HG03103 (cell line): ENCODE measurements around the gene ERG.

ENCODE experiments used
- ATAC-seq: cut with Tn5 transposase; IDR thresholded peaks from one replicate; pipeline ENCODE4 v1.9.1; 2021; ENCODE audit warnings: low read depth; ENCODE audit not compliant: unreplicated experiment

The ERG gene

GRCh38 chr21:38475519-38475918 lies 22.8 kb downstream of the ERG start:
- ATAC-seq = no peak

DNA sequence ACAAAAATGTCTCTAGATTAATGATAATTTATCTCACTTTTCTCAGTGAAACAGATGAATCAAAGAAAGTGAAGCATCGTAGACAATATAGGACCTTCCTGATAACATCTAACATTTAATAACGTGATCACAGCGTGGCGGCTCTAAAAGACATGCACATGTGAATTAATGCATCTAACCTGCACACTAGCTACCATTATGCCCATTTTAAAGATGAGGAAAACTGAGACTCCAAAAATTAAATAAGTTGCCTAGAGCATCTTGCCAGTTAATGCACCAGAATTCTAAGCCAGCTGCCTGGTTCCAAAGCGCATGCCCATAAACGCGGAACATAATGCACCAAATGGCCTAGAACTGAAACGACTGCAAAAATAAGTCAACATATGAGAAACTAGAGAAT lies 23.5 kb downstream of the ERG start:
- no peak for ATAC-seq

DNA sequence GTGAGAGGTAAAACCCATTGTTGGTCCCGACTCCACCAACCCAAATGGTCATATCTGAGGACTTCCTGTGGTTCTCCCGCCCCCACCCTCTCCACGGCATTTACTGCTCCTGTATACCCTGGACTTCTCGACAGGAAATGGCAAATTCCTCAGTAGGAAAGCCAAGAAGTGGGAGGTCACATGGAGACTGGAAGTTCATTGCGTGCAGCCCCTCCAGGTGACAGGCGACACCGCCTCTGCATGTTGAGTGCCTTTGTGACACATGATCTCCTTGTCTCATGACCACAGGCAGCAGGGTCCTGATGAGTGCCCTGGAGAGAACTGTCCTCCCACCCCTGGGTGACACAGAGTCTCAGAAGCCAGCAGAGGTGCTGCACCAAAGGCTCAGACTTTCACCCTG lies 24.2 kb downstream of the ERG start:
- ATAC-seq = no peak

GRCh38 chr21:38472412-38473108 lies 25.7 kb downstream of the ERG start:
- ATAC-seq = no peak

- ATAC-seq = no peak
These were observed 26.5 kb downstream of the ERG start for GRCh38 chr21:38471766-38472165.

- ATAC-seq = no peak
These were observed 27.5 kb downstream of the ERG start for GRCh38 chr21:38470755-38471154.

- ATAC-seq = no peak
These were observed 28.6 kb downstream of the ERG start for GRCh38 chr21:38469642-38470041.

GRCh38 chr21:38468989-38469388 lies 29.3 kb downstream of the ERG start:
- no peak for ATAC-seq

GRCh38 chr21:38467911-38468310 lies 30.4 kb downstream of the ERG start:
- no peak for ATAC-seq

DNA sequence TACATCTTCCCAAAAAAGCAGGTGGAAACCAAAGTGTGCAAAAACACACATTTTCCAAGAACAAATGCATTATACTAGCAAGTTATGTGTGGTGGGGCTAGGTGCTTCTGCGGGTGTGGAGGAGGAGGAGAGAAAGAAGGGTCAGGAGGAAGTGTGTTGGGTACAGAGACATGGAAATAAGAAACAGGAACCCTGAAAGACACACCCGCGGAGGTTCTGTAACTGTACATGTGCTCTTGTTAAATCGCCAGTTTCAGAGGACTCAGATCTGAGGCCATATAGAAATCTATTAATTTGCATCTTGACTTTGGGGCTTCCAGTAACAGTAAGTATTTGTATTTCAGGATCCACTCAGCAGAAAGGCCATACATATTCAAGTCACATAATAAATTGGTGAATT lies 30.9 kb downstream of the ERG start:
- ATAC-seq = no peak

GRCh38 chr21:38460171-38460742 lies 38.0 kb downstream of the ERG start:
- ATAC-seq = no peak

DNA sequence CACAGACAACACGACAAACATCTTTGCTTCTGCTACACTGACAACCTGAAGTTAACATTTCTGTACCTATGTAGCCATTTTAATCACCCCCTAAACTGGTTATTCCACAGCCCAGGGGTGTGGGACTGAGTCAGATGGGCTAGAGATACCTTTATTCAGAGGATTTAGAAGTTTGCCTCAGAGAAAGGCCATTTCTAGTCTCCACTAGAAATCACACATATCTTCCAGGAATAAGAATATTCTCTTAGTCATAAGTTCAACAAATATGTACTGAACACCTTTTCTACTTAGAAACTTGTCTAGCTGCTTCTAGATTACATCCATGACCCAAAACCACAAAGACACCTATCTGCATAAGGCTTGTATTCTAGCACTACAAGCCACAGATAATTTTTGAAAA lies 38.8 kb downstream of the ERG start:
- no peak for ATAC-seq

DNA sequence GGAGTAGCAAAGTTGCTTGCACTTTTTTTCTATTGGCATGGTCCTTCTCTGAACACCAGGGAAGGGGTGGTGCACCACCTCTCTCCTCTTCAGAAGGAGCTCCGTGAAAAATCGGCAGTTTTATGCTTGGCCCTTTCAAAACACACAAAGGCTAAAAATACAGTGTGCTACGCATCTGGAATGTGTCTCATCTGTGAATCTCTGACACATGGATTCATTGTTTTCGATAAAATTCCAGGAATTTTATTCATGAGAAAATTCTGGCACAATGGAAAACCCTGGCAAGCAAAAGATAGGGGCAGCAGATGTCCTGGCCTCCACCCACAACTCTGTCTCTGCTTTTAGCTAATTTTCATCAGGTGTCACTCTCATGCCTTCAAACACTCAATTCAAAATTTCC lies 42.9 kb downstream of the ERG start:
- no peak for ATAC-seq

DNA sequence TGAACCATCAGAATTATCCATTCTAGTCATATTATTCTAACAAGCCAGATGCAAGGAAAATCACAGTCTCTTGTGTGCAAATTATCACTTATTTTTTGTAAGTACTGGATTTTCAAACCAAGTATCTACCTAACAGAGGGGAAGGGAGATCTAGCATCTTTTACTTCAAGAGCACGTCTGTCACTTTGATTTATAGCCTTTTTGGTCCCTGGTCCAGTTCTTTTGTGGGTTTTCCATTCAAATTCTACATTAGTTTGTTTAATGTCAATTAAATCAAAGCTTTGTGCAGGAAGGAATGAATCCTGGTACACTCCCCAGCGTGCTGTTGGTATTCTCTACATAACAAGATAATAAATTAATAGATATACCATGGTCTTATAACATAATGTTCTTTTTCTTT lies 43.6 kb downstream of the ERG start:
- ATAC-seq = no peak

DNA sequence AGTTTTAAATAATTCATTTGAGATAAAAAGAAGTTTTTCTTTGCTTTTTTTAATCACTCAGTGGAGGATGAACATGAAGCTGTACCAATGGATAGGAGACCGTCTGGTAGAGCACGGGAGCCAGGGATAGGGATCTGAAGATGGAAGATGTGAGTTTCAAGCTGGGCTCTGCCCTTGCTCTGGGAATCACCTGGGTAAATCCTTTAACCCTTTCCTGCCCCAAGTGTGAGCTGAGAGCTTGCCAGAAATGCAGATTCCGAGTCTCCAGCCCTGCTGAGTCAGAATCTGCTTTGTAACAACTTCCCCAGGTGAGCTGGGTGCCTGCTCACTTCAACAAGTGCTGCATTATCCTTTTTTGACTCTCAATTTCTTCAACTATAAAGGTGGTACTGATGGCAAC lies 44.1 kb downstream of the ERG start:
- no peak for ATAC-seq

DNA sequence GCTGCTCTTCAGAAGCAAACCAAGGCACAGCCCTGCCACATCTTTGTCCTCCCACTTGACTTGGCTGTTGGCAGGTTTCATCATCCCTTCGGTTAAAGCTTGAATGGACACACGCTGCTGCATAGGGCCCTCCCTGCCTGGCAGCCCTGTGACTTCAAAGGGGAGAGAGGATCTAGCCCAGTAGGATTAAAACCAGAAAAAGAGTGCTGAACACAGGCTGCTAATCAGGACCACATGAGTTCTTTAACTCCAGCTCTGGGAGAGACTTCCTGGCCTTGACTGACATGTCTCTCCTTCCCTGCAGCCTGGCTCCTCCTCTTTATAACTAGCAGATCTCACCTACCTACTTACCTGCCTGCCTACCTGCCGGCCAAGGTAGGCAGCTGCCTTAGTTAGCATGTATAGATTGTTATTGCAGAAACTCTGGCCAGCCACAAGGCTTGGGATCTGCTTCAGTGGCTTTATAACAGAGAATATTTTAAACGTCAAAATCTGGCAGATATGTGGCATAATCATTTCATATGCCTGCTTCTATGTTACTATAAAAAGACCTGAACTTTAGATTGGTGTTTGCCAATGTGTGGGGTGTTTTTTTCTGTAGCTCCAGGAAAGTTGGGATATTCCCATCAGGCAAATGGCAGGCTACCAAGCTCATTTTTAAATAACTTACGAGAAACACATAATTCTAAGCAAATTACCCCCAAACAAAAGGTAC lies 49.4 kb downstream of the ERG start:
- ATAC-seq = no peak

- no peak for ATAC-seq
These were observed 50.7 kb downstream of the ERG start for GRCh38 chr21:38447611-38448010.

DNA sequence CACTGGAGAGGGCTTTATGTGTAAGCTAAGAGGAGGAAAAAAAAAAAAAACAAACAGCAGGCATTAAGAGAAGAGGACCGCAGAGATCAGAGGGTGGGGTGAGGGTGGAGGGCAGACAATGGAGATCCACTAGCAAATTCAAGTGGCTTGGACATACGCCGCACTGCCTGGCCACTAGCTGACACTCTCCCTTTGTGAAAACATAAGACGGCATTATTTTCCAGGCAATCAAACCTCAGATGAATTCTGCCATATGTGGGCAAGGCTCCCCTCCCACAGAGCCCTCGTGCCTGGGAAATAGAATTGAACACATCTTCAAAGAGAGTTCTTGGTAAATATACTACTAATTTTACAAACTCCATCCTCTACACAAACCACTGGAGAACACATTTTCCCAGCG lies 53.6 kb downstream of the ERG start:
- no peak for ATAC-seq

- ATAC-seq = no peak
These were observed 55.2 kb downstream of the ERG start for GRCh38 chr21:38443110-38443509.

DNA sequence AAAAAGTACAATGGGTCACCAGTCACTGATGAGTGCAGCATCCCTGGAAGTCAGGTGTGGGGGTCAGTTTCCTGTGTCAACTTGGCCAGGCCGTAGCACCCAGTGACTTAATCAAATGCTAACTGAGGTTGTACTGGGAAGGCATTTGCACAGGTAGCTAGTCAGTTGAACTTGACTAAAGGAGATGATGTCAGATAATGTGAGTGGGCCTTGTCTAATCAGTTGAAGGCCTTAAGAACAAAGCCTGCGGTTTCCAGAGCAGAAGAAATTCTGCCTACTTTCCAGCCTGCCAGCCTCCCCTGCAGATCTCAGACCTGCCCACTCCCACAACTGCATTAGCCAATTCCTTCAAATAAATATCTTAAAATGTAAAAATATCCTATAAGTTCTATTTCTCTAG lies 57.1 kb downstream of the ERG start:
- no peak for ATAC-seq

- ATAC-seq = no peak
These were observed 57.5 kb downstream of the ERG start for GRCh38 chr21:38440746-38441145.

DNA sequence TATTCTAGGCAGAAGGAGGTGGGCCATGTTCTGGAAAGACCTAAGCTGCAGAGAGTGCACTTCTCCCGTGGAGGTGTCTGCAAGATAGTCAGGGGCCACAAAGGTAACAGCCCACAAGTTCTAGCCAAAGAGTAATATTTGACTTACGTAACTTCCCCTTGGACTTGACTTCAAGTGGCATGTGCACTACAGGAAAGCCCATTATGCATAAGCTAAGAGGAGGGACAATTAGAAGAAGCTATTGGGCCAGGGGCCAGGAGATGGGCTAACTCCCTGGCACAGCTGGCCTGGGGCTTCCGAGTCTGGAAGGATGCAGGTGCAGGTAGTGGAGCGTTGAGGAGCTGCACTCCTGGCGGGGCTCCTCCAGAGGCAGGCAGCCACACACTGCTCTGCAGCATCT lies 58.3 kb downstream of the ERG start:
- ATAC-seq = no peak
